ENCODE measurements around the gene ESPNL. TPM values are rescaled to one million over a fixed set of nuclear protein-coding genes. Genes with fewer than 3 reads are reported as not detected.

Gene ESPNL
- total RNA-seq, 1 experiment from 2014 or later, result 1.1 TPM

GRCh38 chr2:238125127-238125885 lies 25.2 kb downstream of the ESPNL start:
- ChIA-PET POLR2A (interaction anchor here (0.6 kb wide), 1 partner anchor 257 kb away, joined by 6 read pairs; no protein-coding TSS in a partner anchor), CTCF (interaction anchor here (0.8 kb wide), 1 partner anchor 14 kb away, joined by 3 read pairs; no protein-coding TSS in a partner anchor)
- no peaks in the 10 kb centered on the region for H3K27me3 Mint-ChIP-seq (ENCODE audit: low read depth)
- no peak overlapping the region for H3K4me3 Mint-ChIP-seq
- H3K36me3 Mint-ChIP-seq, result no peaks in the 10 kb centered on the region
- ATAC-seq (no peak), DNase-seq (ENCODE audit: low spot score) (no peak)
- TF ChIP-seq SMAD3 (CRISPR knock-in tag; IDR thresholded peaks at IDR 0.05; ENCODE audit: borderline replicate concordance) (no peak), FOXJ3 (CRISPR knock-in tag; IDR thresholded peaks at IDR 0.05; ENCODE audit: borderline replicate concordance) (no peak), ZMAT4 (CRISPR knock-in tag; IDR thresholded peaks at IDR 0.05) (no peak), ZNF232 (CRISPR knock-in tag; IDR thresholded peaks at IDR 0.05) (no peak), E2F4 (CRISPR knock-in tag; IDR thresholded peaks at IDR 0.05; ENCODE audit: borderline replicate concordance, low read depth) (no peak), AR (CRISPR knock-in tag; IDR thresholded peaks at IDR 0.05) (no peak), ELF4 (CRISPR knock-in tag; IDR thresholded peaks at IDR 0.05; ENCODE audit: low read depth) (no peak), OVOL2 (CRISPR knock-in tag; IDR thresholded peaks at IDR 0.05; ENCODE audit: borderline replicate concordance) (no peak), ZBTB43 (CRISPR knock-in tag; IDR thresholded peaks at IDR 0.05) (no peak), MLX (CRISPR knock-in tag; IDR thresholded peaks at IDR 0.05) (no peak), E2F5 (CRISPR knock-in tag; IDR thresholded peaks at IDR 0.05) (no peak), MYBL2 (CRISPR knock-in tag; IDR thresholded peaks at IDR 0.05) (no peak), KAT7 (CRISPR knock-in tag; IDR thresholded peaks at IDR 0.05; ENCODE audit: borderline replicate concordance) (no peak), NR3C1 (CRISPR knock-in tag; conservative IDR thresholded peaks at IDR 0.05; ENCODE audit: low read depth) (no peak), ATF3 (CRISPR knock-in tag; conservative IDR thresholded peaks at IDR 0.05) (no peak), MAX (CRISPR knock-in tag; IDR thresholded peaks at IDR 0.05) (no peak)
- no peak overlapping the region for H3K27ac Mint-ChIP-seq
- no peaks in the 10 kb centered on the region for H3K9me3 Mint-ChIP-seq
- no peaks in the 10 kb centered on the region for H3K4me1 Mint-ChIP-seq

Data from WTC11 (cell line).